ENCODE measurements around the gene MLN. TPM values are rescaled to one million over a fixed set of nuclear protein-coding genes. Genes with fewer than 3 reads are reported as not detected.

The MLN gene
- total and polyA plus RNA-seq, 2 donors (not counting 1 experiment from before 2014, with no cell fraction given) = not detected

DNA sequence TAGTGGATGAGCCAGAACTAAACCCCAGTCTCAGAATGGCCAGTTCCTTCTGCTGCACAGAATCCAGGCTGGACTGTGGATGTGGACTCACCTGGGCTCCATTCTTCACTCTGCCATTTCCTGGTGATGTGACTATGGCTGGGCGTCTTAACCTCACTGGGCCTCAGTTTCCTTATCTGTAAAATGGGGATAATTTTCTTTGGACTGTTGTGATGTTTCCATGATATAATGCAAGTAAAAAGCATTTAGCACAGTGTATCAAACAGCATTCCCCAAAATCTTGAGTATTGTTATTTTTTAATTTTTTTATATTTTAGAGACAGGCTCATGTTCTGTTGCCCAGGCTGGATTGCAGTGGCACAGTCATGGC is 51.2 kb downstream of the MLN start:
- H3K27ac ChIP-seq (ENCODE audit: low read length in 2 of 2) = no peak overlapping the region
- intact Hi-C loops (cut with micrococcal nuclease) = no loop called here
- no peaks in the 10 kb centered on the region for H3K36me3 ChIP-seq (replicated peaks in 1 of 2; ENCODE audit: control extremely low read depth in 1 of 2, control insufficient read depth in 1 of 2, extremely low read depth in 1 of 2, insufficient read depth in 2 of 2, low read length in 1 of 2)
- Mint-ChIP-seq H3K27ac (no peak overlapping the region), H3K27me3 (peaks cover 30% of the 10 kb centered on the region), H3K4me3 (no peak overlapping the region), H3K4me1 (peaks cover 2% of the 10 kb centered on the region), H3K9me3 (ENCODE audit: insufficient read depth) (no peaks in the 10 kb centered on the region)
- peaks cover 0 to 7% (median 2%) of the 10 kb centered on the region in 4 experiments for H3K27me3 ChIP-seq (replicated peaks in 1 of 4; ENCODE audit: control extremely low read depth in 1 of 4, control insufficient read depth in 3 of 4, insufficient read depth in 4 of 4, low read length in 3 of 4)
- H4K20me1 ChIP-seq (ENCODE audit: control insufficient read depth, insufficient read depth, low read length, poor library complexity, severe bottlenecking) = no peaks in the 10 kb centered on the region
- peaks cover 0 to 3% of the 10 kb centered on the region in 2 donors for H3K4me1 ChIP-seq (ENCODE audit: control insufficient read depth in 2 of 2, insufficient read depth in 2 of 2, low read length in 2 of 2)
- WGBS (ENCODE audit: insufficient coverage) = no CpG with 5 or more reads among the region's 1 CpG
- ATAC-seq (ENCODE audit: low read depth) (no peak), DNase-seq (no peak)
- H3K4me2 ChIP-seq (replicated peaks; ENCODE audit: low read depth, low read length, poor library complexity, severe bottlenecking) = no peak overlapping the region
- no peak overlapping the region for H3K9ac ChIP-seq (ENCODE audit: low read length)
- no peak overlapping the region for H2AFZ ChIP-seq (ENCODE audit: insufficient read depth, low read depth, low read length, poor library complexity, severe bottlenecking)
- TF ChIP-seq EZH2 (IDR thresholded peaks at IDR 0.05; ENCODE audit: borderline replicate concordance, insufficient read depth, low read depth, low read length, poor library complexity, severe bottlenecking) = no peak
- no peak for TF ChIP-seq CTCF (IDR thresholded peaks at IDR 0.05)
- no peaks in the 10 kb centered on the region for H3K9me3 ChIP-seq (ENCODE audit: control extremely low read depth in 1 of 3, control insufficient read depth in 2 of 3, insufficient read depth in 1 of 3, low read length in 2 of 3)
- ChIA-PET CTCF (no interaction called here), POLR2A (no interaction called here)
- no peak overlapping the region for H3K4me3 ChIP-seq (ENCODE audit: control extremely low read depth in 1 of 5, extremely low read depth in 1 of 5, insufficient read depth in 1 of 5, low read depth in 2 of 5, low read length in 4 of 5)
- no peaks in the 10 kb centered on the region for H3K79me2 ChIP-seq (ENCODE audit: control insufficient read depth, insufficient read depth, low read length)

DNA sequence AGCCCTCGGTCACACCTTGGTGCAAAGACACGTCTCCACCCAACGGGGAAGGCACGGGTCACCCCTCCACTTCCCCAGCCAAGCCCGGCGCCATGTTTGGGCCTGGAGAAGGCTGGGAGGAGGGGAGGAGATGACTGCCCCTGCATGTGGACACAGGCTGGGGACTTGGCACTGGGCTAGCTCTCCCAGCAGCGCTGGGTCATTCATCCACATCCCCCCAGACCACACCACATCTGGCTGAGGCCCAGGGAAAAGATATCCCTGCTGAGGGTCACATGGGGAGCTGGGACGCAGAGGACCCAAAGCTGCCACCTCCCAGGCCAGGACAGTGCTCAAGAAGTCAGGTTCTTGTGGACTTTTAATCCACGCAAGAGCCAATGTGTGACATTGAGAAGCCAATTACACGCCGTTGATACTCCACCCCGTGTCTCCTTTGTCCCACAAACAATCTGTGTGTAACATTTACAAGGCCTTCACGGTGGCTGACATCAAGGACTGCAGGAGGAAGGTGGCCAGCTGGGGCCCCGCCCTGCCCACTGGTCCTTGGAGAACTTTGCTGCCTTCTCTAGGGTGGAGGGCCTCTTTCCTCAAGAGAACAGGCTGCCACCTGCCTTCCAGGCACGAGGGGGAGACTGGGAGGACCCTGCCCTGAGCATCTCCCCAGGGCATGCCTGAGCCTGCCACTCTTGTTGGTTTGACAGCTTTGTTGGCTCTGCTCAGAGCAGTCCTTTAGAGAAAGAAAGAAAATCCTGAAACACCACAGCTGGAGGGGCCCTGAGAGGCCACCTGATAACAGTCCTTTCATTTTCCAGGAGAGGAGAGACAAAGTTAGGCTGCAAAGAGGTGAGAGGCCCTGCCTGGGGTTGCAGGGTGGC is 51.8 kb downstream of the MLN start:
- no peak overlapping the region for H3K4me2 ChIP-seq (replicated peaks; ENCODE audit: low read depth, low read length, poor library complexity, severe bottlenecking)
- peaks cover 0 to 3% of the 10 kb centered on the region in 2 donors for H3K4me1 ChIP-seq (ENCODE audit: control insufficient read depth in 2 of 2, insufficient read depth in 2 of 2, low read length in 2 of 2)
- TF ChIP-seq CTCF (IDR thresholded peaks at IDR 0.05) = no peak
- no peak for TF ChIP-seq EZH2 (IDR thresholded peaks at IDR 0.05; ENCODE audit: borderline replicate concordance, insufficient read depth, low read depth, low read length, poor library complexity, severe bottlenecking)
- no peaks in the 10 kb centered on the region for H3K36me3 ChIP-seq (replicated peaks in 1 of 2; ENCODE audit: control extremely low read depth in 1 of 2, control insufficient read depth in 1 of 2, extremely low read depth in 1 of 2, insufficient read depth in 2 of 2, low read length in 1 of 2)
- H3K9me3 Mint-ChIP-seq (ENCODE audit: insufficient read depth) = no peaks in the 10 kb centered on the region
- H3K27me3 ChIP-seq (replicated peaks in 1 of 4; ENCODE audit: control extremely low read depth in 1 of 4, control insufficient read depth in 3 of 4, insufficient read depth in 4 of 4, low read length in 3 of 4) = peaks cover 0 to 7% (median 3%) of the 10 kb centered on the region in 4 experiments
- ATAC-seq (ENCODE audit: low read depth) = no peak
- H3K27me3 Mint-ChIP-seq = peaks cover 30% of the 10 kb centered on the region
- no peak overlapping the region for H2AFZ ChIP-seq (ENCODE audit: insufficient read depth, low read depth, low read length, poor library complexity, severe bottlenecking)
- no peak overlapping the region for H3K27ac Mint-ChIP-seq
- intact Hi-C loops (cut with micrococcal nuclease) = no loop called here
- no peak overlapping the region for H3K4me3 Mint-ChIP-seq
- no peak overlapping the region for H3K4me3 ChIP-seq (ENCODE audit: control extremely low read depth in 1 of 5, extremely low read depth in 1 of 5, insufficient read depth in 1 of 5, low read depth in 2 of 5, low read length in 4 of 5)
- H3K9me3 ChIP-seq (ENCODE audit: control extremely low read depth in 1 of 3, control insufficient read depth in 2 of 3, insufficient read depth in 1 of 3, low read length in 2 of 3) = no peaks in the 10 kb centered on the region
- WGBS (ENCODE audit: insufficient coverage) = 65% methylated on average over 9 of the region's 15 CpGs
- peaks cover 2% of the 10 kb centered on the region for H3K4me1 Mint-ChIP-seq
- no peak overlapping the region for H3K27ac ChIP-seq (ENCODE audit: low read length in 2 of 2)
- H3K79me2 ChIP-seq (ENCODE audit: control insufficient read depth, insufficient read depth, low read length) = no peaks in the 10 kb centered on the region
- no peak for DNase-seq
- CTCF ChIA-PET = no interaction called here
- no peaks in the 10 kb centered on the region for H4K20me1 ChIP-seq (ENCODE audit: control insufficient read depth, insufficient read depth, low read length, poor library complexity, severe bottlenecking)
- POLR2A ChIA-PET = no interaction called here
- no peak overlapping the region for H3K9ac ChIP-seq (ENCODE audit: low read length)

All from B cell (primary cell).